GM13977 (cell line): ENCODE measurements around the gene PCK1.

Experiments used
- DNase-seq: peaks from one replicate; pipeline ENCODE4 v3.0.0; 2012; ENCODE audit warnings: low spot score
- in situ Hi-C: fragments of 300-500 bp; cut with MboI; formaldehyde crosslinking; loops from one replicate; pipeline ENCODE4 v1.12.0; 2022; ENCODE audit warnings: low sequenced_read_pairs, low pct_unique_long_range_greater_than_20kb, mixed read lengths, inconsistent platforms; ENCODE audit not compliant: unreplicated experiment
- TF ChIP-seq, protein P1 (sequence below): IDR thresholded peaks from 2 replicates; pipeline ENCODE4 v1.5.1; 2012; ENCODE audit warnings: mild to moderate bottlenecking, control low read depth; ENCODE audit not compliant: insufficient read depth; ENCODE audit errors: extremely low read depth, missing control alignments

The PCK1 gene

DNA sequence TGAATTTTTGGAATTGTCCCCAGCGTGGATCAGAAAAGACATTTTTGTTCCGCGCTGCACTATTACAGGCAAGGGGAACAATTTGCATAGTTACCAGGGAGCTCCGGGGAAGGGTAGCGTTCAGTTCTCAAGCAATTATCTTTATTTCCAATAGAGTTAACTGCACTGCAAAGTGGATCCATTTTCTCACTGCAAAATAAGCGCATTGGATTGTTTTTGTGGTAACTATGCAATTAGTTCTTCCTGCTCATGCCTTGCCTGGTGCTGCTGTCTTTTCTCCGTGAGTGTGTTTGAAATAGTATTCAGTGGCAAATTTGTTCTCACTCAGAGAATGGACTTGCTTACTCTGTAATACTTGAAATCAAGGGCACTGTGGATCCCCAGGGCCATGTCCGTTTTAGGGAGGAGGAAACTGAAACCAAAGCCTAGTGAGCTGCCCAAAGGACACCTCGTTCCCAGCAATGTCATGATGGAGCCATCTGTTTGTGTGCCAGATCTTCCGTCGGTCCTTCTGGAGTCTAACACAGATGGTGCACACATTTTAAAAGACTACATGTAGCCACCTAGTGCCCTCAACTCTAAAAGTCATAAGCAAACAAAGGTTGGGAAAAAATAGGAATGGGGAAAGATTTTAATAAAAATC is 7.4 kb upstream of the PCK1 start:
- TF ChIP-seq, protein P1, sequence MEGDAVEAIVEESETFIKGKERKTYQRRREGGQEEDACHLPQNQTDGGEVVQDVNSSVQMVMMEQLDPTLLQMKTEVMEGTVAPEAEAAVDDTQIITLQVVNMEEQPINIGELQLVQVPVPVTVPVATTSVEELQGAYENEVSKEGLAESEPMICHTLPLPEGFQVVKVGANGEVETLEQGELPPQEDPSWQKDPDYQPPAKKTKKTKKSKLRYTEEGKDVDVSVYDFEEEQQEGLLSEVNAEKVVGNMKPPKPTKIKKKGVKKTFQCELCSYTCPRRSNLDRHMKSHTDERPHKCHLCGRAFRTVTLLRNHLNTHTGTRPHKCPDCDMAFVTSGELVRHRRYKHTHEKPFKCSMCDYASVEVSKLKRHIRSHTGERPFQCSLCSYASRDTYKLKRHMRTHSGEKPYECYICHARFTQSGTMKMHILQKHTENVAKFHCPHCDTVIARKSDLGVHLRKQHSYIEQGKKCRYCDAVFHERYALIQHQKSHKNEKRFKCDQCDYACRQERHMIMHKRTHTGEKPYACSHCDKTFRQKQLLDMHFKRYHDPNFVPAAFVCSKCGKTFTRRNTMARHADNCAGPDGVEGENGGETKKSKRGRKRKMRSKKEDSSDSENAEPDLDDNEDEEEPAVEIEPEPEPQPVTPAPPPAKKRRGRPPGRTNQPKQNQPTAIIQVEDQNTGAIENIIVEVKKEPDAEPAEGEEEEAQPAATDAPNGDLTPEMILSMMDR: no peak
- no peak for DNase-seq
- in situ Hi-C loops: no loop called here

DNA sequence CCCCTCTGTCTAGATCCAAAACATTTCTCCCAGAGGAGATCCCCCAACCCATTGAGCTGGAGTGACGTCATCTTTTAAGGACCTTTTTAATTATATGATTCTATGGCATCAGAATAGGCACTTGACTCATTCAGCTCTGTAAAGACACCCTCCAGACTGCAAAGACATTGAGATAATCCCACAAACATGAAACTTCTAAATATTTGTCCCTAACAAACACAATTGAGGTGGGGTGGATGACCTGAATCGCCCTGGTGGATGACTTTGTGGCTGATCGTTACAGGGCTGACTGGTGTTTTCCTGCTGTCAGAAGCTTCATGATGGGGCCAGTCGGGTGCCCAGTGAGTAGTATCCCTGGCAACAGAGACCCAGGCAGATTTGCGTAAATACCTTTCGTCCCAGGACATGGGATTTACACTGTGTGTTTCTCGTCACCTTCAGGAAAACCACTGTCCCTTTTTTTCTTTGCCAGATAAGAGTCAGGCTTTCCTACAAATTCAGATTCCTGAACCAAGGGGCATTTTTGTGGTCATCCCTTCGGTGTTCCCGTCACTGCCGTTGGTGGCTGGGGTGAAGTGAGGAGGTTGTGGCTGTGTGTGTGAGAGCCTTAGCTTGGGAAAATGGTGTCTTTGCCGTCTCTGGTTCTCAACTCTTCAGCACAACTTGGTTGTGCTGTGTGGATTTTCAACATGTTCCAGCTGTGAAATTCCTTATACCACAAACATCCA is 5.3 kb upstream of the PCK1 start:
- in situ Hi-C loops: no loop called here
- TF ChIP-seq, protein P1: no peak
- no peak for DNase-seq

DNA sequence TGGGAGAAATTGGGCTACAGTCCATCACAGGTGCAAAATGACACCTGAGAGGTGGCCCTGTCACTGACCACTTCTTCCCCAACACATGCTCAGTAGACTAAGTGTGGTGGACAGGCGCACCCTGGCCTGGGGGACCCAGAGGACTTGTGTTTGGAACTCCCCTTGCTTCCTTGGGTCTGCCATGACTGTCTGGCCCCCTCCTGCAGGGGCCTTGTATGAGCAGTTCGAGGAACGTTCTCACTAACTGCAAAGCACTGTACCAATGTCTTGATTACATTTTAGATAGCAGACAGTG is 4.0 kb upstream of the PCK1 start:
- in situ Hi-C loops: no loop called here
- no peak for DNase-seq
- TF ChIP-seq, protein P1: no peak

DNA sequence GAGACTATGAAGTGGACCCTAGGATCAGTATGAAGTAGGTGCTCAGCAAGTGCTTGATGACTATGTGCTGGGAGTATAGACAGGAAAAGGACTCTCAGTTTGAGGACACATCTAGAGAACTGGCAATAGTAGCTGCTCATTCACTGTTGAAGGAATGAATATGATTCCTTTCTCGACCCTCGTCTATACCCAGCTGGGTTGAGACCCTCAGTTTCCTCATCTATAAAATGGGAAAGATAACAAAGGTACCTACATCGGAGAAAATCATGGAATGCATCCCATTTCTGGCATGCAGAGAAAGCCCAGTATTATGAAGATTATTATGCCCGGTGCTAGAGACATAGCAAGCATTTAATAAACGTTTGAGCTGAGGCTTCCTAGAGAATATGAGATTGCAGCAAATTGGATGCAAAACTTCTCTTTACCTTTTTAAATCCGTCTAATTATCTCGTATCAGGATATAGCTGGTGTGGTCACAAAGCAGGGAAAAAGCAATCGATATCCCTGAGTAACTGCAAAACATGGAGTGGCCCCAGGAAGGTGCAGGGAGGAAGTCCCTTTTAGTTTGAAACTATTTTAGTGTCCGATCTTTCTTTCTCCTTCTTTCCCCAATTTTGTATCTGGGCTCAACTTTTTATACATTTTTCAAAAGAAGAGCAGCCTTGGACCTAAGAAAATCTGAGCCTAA is 2.8 kb upstream of the PCK1 start:
- no peak for DNase-seq
- TF ChIP-seq, protein P1: no peak
- in situ Hi-C loops: no loop called here

GRCh38 chr20:57558614-57559288 is 2.2 kb upstream of the PCK1 start:
- in situ Hi-C loops: no loop called here
- no peak for DNase-seq
- TF ChIP-seq, protein P1: no peak

GRCh38 chr20:57559289-57559634 is 1.6 kb upstream of the PCK1 start:
- in situ Hi-C loops: no loop called here
- TF ChIP-seq, protein P1: no peak
- no peak for DNase-seq
